ENCODE data around the gene RDH12.

DNA sequence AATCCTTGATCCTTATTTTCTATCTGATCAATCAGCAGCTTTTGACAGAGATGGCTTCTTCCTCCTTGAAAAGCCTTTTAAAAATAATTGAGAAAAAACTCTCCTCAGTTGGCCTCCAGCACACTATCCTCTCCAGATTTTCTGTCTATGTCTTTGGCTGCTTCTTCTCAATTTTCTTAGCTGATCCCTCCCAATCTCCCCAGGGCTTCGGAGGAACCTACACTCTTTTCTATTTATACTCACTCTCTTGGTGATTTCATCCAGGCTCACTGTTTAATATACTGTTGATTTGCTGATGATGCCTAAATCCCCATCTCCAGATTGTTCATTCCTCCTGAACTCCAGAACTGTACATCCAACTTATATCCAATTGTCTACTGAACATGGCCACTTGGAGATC, 54.8 kb downstream of the RDH12 start:
- TF ChIP-seq, protein P1, sequence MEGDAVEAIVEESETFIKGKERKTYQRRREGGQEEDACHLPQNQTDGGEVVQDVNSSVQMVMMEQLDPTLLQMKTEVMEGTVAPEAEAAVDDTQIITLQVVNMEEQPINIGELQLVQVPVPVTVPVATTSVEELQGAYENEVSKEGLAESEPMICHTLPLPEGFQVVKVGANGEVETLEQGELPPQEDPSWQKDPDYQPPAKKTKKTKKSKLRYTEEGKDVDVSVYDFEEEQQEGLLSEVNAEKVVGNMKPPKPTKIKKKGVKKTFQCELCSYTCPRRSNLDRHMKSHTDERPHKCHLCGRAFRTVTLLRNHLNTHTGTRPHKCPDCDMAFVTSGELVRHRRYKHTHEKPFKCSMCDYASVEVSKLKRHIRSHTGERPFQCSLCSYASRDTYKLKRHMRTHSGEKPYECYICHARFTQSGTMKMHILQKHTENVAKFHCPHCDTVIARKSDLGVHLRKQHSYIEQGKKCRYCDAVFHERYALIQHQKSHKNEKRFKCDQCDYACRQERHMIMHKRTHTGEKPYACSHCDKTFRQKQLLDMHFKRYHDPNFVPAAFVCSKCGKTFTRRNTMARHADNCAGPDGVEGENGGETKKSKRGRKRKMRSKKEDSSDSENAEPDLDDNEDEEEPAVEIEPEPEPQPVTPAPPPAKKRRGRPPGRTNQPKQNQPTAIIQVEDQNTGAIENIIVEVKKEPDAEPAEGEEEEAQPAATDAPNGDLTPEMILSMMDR (IDR thresholded peaks at IDR 0.05): no peak
- no peak for TF ChIP-seq POLR2A (IDR thresholded peaks at IDR 0.05)

Data from uterus (tissue), 2 donors.